Esophagus muscularis mucosa (tissue), 4 donors: Measurements from ENCODE around the gene PAQR4.

Experiments used
- EP300 ChIP-seq: sonication (generic); formaldehyde crosslinking; IDR thresholded peaks from one replicate; pipeline ENCODE4 v1.6.1; 2017; ENCODE audit warnings: antibody characterized with exemption
- POLR2A ChIP-seq: fragments of 450-650 bp; IDR thresholded peaks from one replicate; pipeline ENCODE4 v1.6.1; 2017; ENCODE audit warnings: antibody characterized with exemption, moderate library complexity, mild to moderate bottlenecking, low read depth
- POLR2AphosphoS5 ChIP-seq, 2 donors: sonication (generic); formaldehyde crosslinking; IDR thresholded peaks; one replicate each; pipeline ENCODE4 v1.6.1; 2017; ENCODE audit warnings: antibody characterized with exemption in 2 of 2
- TF ChIP-seq, protein P1 (sequence below), 3 experiments: fragments of 200-600 bp in 2 of 3; fragments of 450-650 bp in 1 of 3; sonication (generic) in 2 of 3; IDR thresholded peaks; one replicate each; pipeline ENCODE4 v1.5.1; 2017 to 2019; ENCODE audit warnings: antibody characterized with exemption in 3 of 3, mild to moderate bottlenecking in 2 of 3, moderate library complexity in 1 of 3

DNA sequence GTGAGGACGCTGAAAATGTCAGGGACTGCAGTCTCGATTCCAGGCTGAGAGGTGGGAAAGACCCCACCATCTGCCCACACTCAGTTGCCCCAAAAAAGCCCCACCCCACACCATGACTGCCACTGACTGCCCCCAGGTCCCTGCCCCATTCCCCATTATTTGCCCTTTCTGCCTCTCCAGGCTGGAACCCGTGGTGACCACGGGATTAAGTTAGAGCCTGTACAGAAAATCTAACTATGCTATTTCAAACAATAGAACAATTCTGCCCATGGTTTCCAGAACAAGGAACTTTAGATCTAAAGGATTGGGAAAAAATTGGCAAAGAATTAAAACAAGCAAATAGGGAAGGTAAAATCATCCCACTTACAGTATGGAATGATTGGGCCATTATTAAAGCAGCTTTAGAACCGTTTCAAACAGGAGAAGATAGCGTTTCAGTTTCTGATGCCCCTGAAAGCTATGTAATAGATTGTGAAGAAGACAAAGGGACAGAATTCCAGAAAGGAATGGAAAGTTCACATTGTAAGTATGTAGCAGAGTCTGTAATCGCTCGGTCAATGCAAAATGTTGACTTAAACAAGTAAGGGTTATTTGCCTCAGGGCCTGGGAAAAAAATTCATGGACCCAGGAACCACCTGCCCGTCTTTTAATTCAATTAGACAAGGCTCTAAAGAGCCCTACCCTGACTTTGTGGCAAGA, 43.0 kb upstream of the PAQR4 start:
- TF ChIP-seq, protein P1, sequence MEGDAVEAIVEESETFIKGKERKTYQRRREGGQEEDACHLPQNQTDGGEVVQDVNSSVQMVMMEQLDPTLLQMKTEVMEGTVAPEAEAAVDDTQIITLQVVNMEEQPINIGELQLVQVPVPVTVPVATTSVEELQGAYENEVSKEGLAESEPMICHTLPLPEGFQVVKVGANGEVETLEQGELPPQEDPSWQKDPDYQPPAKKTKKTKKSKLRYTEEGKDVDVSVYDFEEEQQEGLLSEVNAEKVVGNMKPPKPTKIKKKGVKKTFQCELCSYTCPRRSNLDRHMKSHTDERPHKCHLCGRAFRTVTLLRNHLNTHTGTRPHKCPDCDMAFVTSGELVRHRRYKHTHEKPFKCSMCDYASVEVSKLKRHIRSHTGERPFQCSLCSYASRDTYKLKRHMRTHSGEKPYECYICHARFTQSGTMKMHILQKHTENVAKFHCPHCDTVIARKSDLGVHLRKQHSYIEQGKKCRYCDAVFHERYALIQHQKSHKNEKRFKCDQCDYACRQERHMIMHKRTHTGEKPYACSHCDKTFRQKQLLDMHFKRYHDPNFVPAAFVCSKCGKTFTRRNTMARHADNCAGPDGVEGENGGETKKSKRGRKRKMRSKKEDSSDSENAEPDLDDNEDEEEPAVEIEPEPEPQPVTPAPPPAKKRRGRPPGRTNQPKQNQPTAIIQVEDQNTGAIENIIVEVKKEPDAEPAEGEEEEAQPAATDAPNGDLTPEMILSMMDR (IDR thresholded peaks at IDR 0.05): no peak
- TF ChIP-seq POLR2A (no peak), POLR2AphosphoS5 (IDR thresholded peaks at IDR 0.05) (no peak), EP300 (no peak)
